PFSK-1 (cell line): ENCODE data around the gene PVALEF.

Source experiments
- FOXP2 ChIP-seq: optimal IDR thresholded peaks from 2 replicates; pipeline ENCODE3; 2011; ENCODE audit warnings: borderline replicate concordance, control low read depth, inconsistent platforms; ENCODE audit not compliant: insufficient read depth; ENCODE audit errors: extremely low read length, extremely low read depth
- POLR2AphosphoS5 ChIP-seq: IDR thresholded peaks from 2 replicates; pipeline ENCODE4 v1.6.1; 2012; ENCODE audit warnings: low read depth, mild to moderate bottlenecking, control low read depth, low read length, moderate library complexity
- REST ChIP-seq, 2 experiments: IDR thresholded peaks; 2 replicates each; pipeline versions ENCODE4 v1.6.1 to v1.8.0; 2011 to 2012; ENCODE audit warnings: low read depth in 2 of 2, low read length in 2 of 2, control low read depth in 1 of 2, inconsistent platforms in 1 of 2, mild to moderate bottlenecking in 1 of 2, moderate library complexity in 1 of 2; ENCODE audit not compliant: insufficient read depth in 1 of 2
- SIN3A ChIP-seq: IDR thresholded peaks from 2 replicates; pipeline ENCODE4 v1.6.1; 2012; ENCODE audit warnings: mild to moderate bottlenecking, low read length, moderate library complexity, borderline replicate concordance; ENCODE audit not compliant: insufficient read depth
- TAF1 ChIP-seq: IDR thresholded peaks from 2 replicates; pipeline ENCODE4 v1.6.1; 2012; ENCODE audit warnings: low read length, control low read depth, borderline replicate concordance; ENCODE audit not compliant: insufficient read depth

The PVALEF gene

GRCh38 chr17:81127526-81128177 lies 37.7 kb upstream of the PVALEF start:
- TF ChIP-seq REST (IDR thresholded peaks at IDR 0.05; ENCODE audit: insufficient read depth in 1 of 2, low read depth in 2 of 2, low read length in 2 of 2) (no peak), FOXP2 (no peak), TAF1 (no peak), POLR2AphosphoS5 (no peak), SIN3A (no peak)

- TF ChIP-seq TAF1 (no peak), FOXP2 (no peak), SIN3A (no peak)
Observed at GRCh38 chr17:81128338-81128737, 37.0 kb upstream of the PVALEF start.

GRCh38 chr17:81128774-81129173 lies 36.5 kb upstream of the PVALEF start:
- TF ChIP-seq POLR2AphosphoS5 (no peak), REST (IDR thresholded peaks at IDR 0.05; ENCODE audit: insufficient read depth in 1 of 2, low read depth in 2 of 2, low read length in 2 of 2) (no peak), SIN3A (no peak), TAF1 (no peak), FOXP2 (no peak)

- TF ChIP-seq POLR2AphosphoS5 (no peak), SIN3A (no peak), REST (IDR thresholded peaks at IDR 0.05; ENCODE audit: insufficient read depth in 1 of 2, low read depth in 2 of 2, low read length in 2 of 2) (no peak), FOXP2 (no peak), TAF1 (no peak)
Observed at GRCh38 chr17:81129289-81129688, 36.0 kb upstream of the PVALEF start.

GRCh38 chr17:81129711-81130367 lies 35.5 kb upstream of the PVALEF start:
- TF ChIP-seq SIN3A (no peak), TAF1 (no peak), REST (IDR thresholded peaks at IDR 0.05; ENCODE audit: insufficient read depth in 1 of 2, low read depth in 2 of 2, low read length in 2 of 2) (no peak), FOXP2 (no peak), POLR2AphosphoS5 (no peak)
